ENCODE data around the gene LAMA3. TPM values are rescaled to one million over a fixed set of nuclear protein-coding genes. Genes with fewer than 3 reads are reported as not detected.

LAMA3 gene
- polyA plus RNA-seq, 1 donor from 2014 or later: 3.4 TPM

- Histone ChIP-seq H3K36me3 (ENCODE audit: insufficient read depth, low read length) (no peaks in the 10 kb centered on the region), H3K27ac (ENCODE audit: low read length) (no peak overlapping the region), H3K9me3 (ENCODE audit: low read length) (no peaks in the 10 kb centered on the region), H3K79me2 (replicated peaks; ENCODE audit: insufficient read depth, low read length) (no peaks in the 10 kb centered on the region), H3K9me2 (ENCODE audit: insufficient read depth, low read length) (no peaks in the 10 kb centered on the region), H3K4me2 (ENCODE audit: low read length) (no peak overlapping the region), H4K20me1 (ENCODE audit: insufficient read depth) (no peaks in the 10 kb centered on the region), H3K27me3 (ENCODE audit: insufficient read depth, low read depth, low read length) (no peaks in the 10 kb centered on the region), H3K4me3 (ENCODE audit: low read length) (no peak overlapping the region), H3F3A (ENCODE audit: insufficient read depth, low read length, poor library complexity, severe bottlenecking) (no peaks in the 10 kb centered on the region), H2AFZ (ENCODE audit: low read depth, low read length) (no peak overlapping the region), H3K9ac (ENCODE audit: low read length) (no peak overlapping the region)
- TF ChIP-seq MXI1 (conservative IDR thresholded peaks at IDR 0.05; ENCODE audit: poor library complexity, severe bottlenecking) (no peak), EZH2 (IDR thresholded peaks at IDR 0.05; ENCODE audit: borderline replicate concordance, insufficient read depth, low read length, poor library complexity, severe bottlenecking) (no peak), EP300 (conservative IDR thresholded peaks at IDR 0.05; ENCODE audit: poor library complexity, severe bottlenecking) (no peak), SMC3 (conservative IDR thresholded peaks at IDR 0.05; ENCODE audit: poor library complexity) (no peak), REST (IDR thresholded peaks at IDR 0.05; ENCODE audit: borderline replicate concordance) (no peak), POLR2AphosphoS5 (IDR thresholded peaks at IDR 0.05) (no peak), TAF1 (IDR thresholded peaks at IDR 0.05; ENCODE audit: low read depth) (no peak), CTCF (IDR thresholded peaks at IDR 0.05; ENCODE audit: poor library complexity, severe bottlenecking) (no peak), RAD21 (conservative IDR thresholded peaks at IDR 0.05) (no peak)
Observed at GRCh38 chr18:23888881-23889280, 199.6 kb downstream of the LAMA3 start.

GRCh38 chr18:23889907-23890306 lies 200.7 kb downstream of the LAMA3 start:
- no peaks in the 10 kb centered on the region for H3K36me3 ChIP-seq (ENCODE audit: insufficient read depth, low read length)
- no peak overlapping the region for H3K4me3 ChIP-seq (ENCODE audit: low read length)
- H3K79me2 ChIP-seq (replicated peaks; ENCODE audit: insufficient read depth, low read length): no peaks in the 10 kb centered on the region
- TF ChIP-seq SMC3 (conservative IDR thresholded peaks at IDR 0.05; ENCODE audit: poor library complexity) (no peak), TAF1 (IDR thresholded peaks at IDR 0.05; ENCODE audit: low read depth) (no peak), POLR2AphosphoS5 (IDR thresholded peaks at IDR 0.05) (no peak), RAD21 (conservative IDR thresholded peaks at IDR 0.05) (no peak), CTCF (IDR thresholded peaks at IDR 0.05; ENCODE audit: poor library complexity, severe bottlenecking) (no peak), EZH2 (IDR thresholded peaks at IDR 0.05; ENCODE audit: borderline replicate concordance, insufficient read depth, low read length, poor library complexity, severe bottlenecking) (no peak), REST (IDR thresholded peaks at IDR 0.05; ENCODE audit: borderline replicate concordance) (no peak), EP300 (conservative IDR thresholded peaks at IDR 0.05; ENCODE audit: poor library complexity, severe bottlenecking) (no peak), MXI1 (conservative IDR thresholded peaks at IDR 0.05; ENCODE audit: poor library complexity, severe bottlenecking) (no peak)
- no peaks in the 10 kb centered on the region for H3K9me2 ChIP-seq (ENCODE audit: insufficient read depth, low read length)
- H3K27me3 ChIP-seq (ENCODE audit: insufficient read depth, low read depth, low read length): no peaks in the 10 kb centered on the region
- no peaks in the 10 kb centered on the region for H3F3A ChIP-seq (ENCODE audit: insufficient read depth, low read length, poor library complexity, severe bottlenecking)
- H3K27ac ChIP-seq (ENCODE audit: low read length): no peak overlapping the region
- no peaks in the 10 kb centered on the region for H4K20me1 ChIP-seq (ENCODE audit: insufficient read depth)
- no peak overlapping the region for H3K9ac ChIP-seq (ENCODE audit: low read length)
- H2AFZ ChIP-seq (ENCODE audit: low read depth, low read length): no peak overlapping the region
- no peaks in the 10 kb centered on the region for H3K9me3 ChIP-seq (ENCODE audit: low read length)
- H3K4me2 ChIP-seq (ENCODE audit: low read length): no peak overlapping the region
